Amygdala (tissue), 56 donors: ENCODE measurements around the gene ZMYM2.

Source experiments
- DNase-seq, 56 donors: peaks; one replicate each; lab custom pipeline; 2025; lab: John Stamatoyannopoulos, UW

Gene ZMYM2

GRCh38 chr13:20130012-20130411 is 171.5 kb downstream of the ZMYM2 start:
- no peak for DNase-seq

GRCh38 chr13:20130652-20131051 is 172.1 kb downstream of the ZMYM2 start:
- no peak for DNase-seq

- no peak for DNase-seq
These were observed 172.7 kb downstream of the ZMYM2 start for GRCh38 chr13:20131057-20131832.

GRCh38 chr13:20132052-20132634 is 173.6 kb downstream of the ZMYM2 start:
- no peak for DNase-seq

GRCh38 chr13:20134732-20135131 is 176.2 kb downstream of the ZMYM2 start:
- no peak for DNase-seq

- DNase-seq: no peak
These were observed 178.5 kb downstream of the ZMYM2 start for GRCh38 chr13:20136781-20137703.

- DNase-seq: no peak
These were observed 179.3 kb downstream of the ZMYM2 start for GRCh38 chr13:20137875-20138274.

- no peak for DNase-seq
These were observed 182.0 kb downstream of the ZMYM2 start for GRCh38 chr13:20140487-20140886.
